IPS DF 4.7 (cell line): ENCODE data around the gene UNK.
"Not testable (repeated sequence)": the region's sequence is repeated elsewhere in the genome, so short reads cannot be mapped to it uniquely, and the experiment has no call there.

Experiments used
- DNase-seq: peaks from one replicate; pipeline ENCODE4 v3.0.0-alpha.2; 2013; ENCODE audit warnings: low spot score; ENCODE audit errors: extremely low read depth

UNK gene

GRCh38 chr17:75793460-75793859 is 8.9 kb downstream of the UNK start:
- no peak for DNase-seq

GRCh38 chr17:75795820-75796607 is 11.4 kb downstream of the UNK start:
- DNase-seq: no peak

GRCh38 chr17:75799402-75799801 is 14.8 kb downstream of the UNK start:
- DNase-seq: no peak

- DNase-seq: no peak
Observed at GRCh38 chr17:75803883-75804282, 19.3 kb downstream of the UNK start.

- DNase-seq: no peak
Observed at GRCh38 chr17:75806822-75807500, 22.4 kb downstream of the UNK start.

- DNase-seq: no peak
Observed at GRCh38 chr17:75807861-75808260, 23.3 kb downstream of the UNK start.

GRCh38 chr17:75808549-75808904 is 23.9 kb downstream of the UNK start:
- no peak for DNase-seq

GRCh38 chr17:75808905-75809621 is 24.5 kb downstream of the UNK start:
- no peak for DNase-seq

- DNase-seq: no peak
Observed at GRCh38 chr17:75809631-75810111, 25.1 kb downstream of the UNK start.

GRCh38 chr17:75810216-75810615 is 25.6 kb downstream of the UNK start:
- DNase-seq: no peak

GRCh38 chr17:75810756-75811155 is 26.1 kb downstream of the UNK start:
- DNase-seq: not testable (repeated sequence)

- no peak for DNase-seq
Observed at GRCh38 chr17:75811174-75811573, 26.6 kb downstream of the UNK start.

- no peak for DNase-seq
Observed at GRCh38 chr17:75812096-75813013, 27.7 kb downstream of the UNK start.

GRCh38 chr17:75813081-75814020 is 28.7 kb downstream of the UNK start:
- no peak for DNase-seq

- no peak for DNase-seq
Observed at GRCh38 chr17:75814021-75814395, 29.4 kb downstream of the UNK start.

- DNase-seq: no peak
Observed at GRCh38 chr17:75814900-75815373, 30.3 kb downstream of the UNK start.

- no peak for DNase-seq
Observed at GRCh38 chr17:75815399-75815798, 30.8 kb downstream of the UNK start.

- DNase-seq: no peak
Observed at GRCh38 chr17:75816693-75817092, 32.1 kb downstream of the UNK start.

- DNase-seq: no peak
Observed at GRCh38 chr17:75817571-75817970, 33.0 kb downstream of the UNK start.

GRCh38 chr17:75818326-75818885 is 33.8 kb downstream of the UNK start:
- DNase-seq: no peak
